HG03159 (cell line): ENCODE measurements around the gene EXOC6B.

Experiments
- ATAC-seq: cut with Tn5 transposase; IDR thresholded peaks from one replicate; pipeline ENCODE4 v1.9.1; 2021; ENCODE audit warnings: mild to moderate bottlenecking, moderate library complexity; ENCODE audit not compliant: unreplicated experiment

The EXOC6B gene

GRCh38 chr2:72150861-72151356, 674.9 kb downstream of the EXOC6B start:
- ATAC-seq = no peak

GRCh38 chr2:72150157-72150860, 675.5 kb downstream of the EXOC6B start:
- ATAC-seq = peak; percentile 81

GRCh38 chr2:72149556-72150156, 676.2 kb downstream of the EXOC6B start:
- no peak for ATAC-seq

- no peak for ATAC-seq
Measured at GRCh38 chr2:72148837-72149555, 676.8 kb downstream of the EXOC6B start.

- ATAC-seq = no peak
Measured at GRCh38 chr2:72148003-72148836, 677.6 kb downstream of the EXOC6B start.

- ATAC-seq = no peak
Measured at GRCh38 chr2:72147303-72147971, 678.4 kb downstream of the EXOC6B start, which contains the start of gene CYP26B1. CYP26B1 (minus strand) TSS chr2:72147862; CDS start chr2:72147834, 28 bp downstream.

GRCh38 chr2:72146347-72147302, 679.2 kb downstream of the EXOC6B start:
- no peak for ATAC-seq

GRCh38 chr2:72145658-72146329, 680.0 kb downstream of the EXOC6B start:
- no peak for ATAC-seq

GRCh38 chr2:72145289-72145657, 680.6 kb downstream of the EXOC6B start:
- ATAC-seq = no peak

GRCh38 chr2:72144632-72145288, 681.1 kb downstream of the EXOC6B start:
- ATAC-seq = no peak

- ATAC-seq = no peak
Measured at GRCh38 chr2:72144274-72144631, 681.6 kb downstream of the EXOC6B start.

- ATAC-seq = no peak
Measured at GRCh38 chr2:72143441-72144273, 682.2 kb downstream of the EXOC6B start.

- no peak for ATAC-seq
Measured at GRCh38 chr2:72142570-72143440, 683.0 kb downstream of the EXOC6B start.

GRCh38 chr2:72141881-72142451, 683.9 kb downstream of the EXOC6B start:
- ATAC-seq = no peak

- ATAC-seq = no peak
Measured at GRCh38 chr2:72141032-72141645, 684.7 kb downstream of the EXOC6B start.

- no peak for ATAC-seq
Measured at GRCh38 chr2:72140621-72140960, 685.2 kb downstream of the EXOC6B start.
